Measurements from ENCODE around the gene HES5.

DNA sequence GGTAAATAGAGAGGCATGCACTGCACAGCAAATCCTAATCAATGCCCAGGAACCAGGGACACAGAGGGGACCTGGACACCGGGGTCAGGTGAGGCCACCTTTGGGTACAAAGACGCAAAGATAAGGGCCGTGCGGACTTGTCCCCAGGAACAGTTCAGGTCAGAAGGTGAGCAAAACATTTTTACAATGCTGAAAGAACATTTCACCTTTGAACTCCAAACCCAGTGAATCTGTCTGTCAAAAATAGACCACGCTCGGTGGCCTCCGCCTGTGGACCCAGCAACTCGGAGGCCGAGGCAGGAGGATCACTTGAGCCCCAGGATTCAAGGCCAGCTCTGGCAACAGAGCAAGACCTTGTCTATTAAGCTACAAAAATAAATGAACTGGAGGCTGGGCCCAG lies 41.3 kb upstream of the HES5 start:
- TF ChIP-seq EZH2phosphoT487 (IDR thresholded peaks at IDR 0.05; ENCODE audit: insufficient read depth, low read depth) = no peak
- TF ChIP-seq EZH2 (IDR thresholded peaks at IDR 0.05; ENCODE audit: insufficient read depth, poor library complexity, severe bottlenecking) = no peak

All from GM23248 (cell line).